ENCODE data around the gene ABCB8. TPM values are rescaled to one million over a fixed set of nuclear protein-coding genes. Genes with fewer than 3 reads are reported as not detected.
A peak's percentile ranks its signal among the peaks of the same experiment; 100 is the strongest.

Gene ABCB8
- total and polyA plus RNA-seq, 2 donors (not counting 3 experiments of a cell fraction or from before 2014, with no cell fraction given): 38.0 to 46.3 TPM

DNA sequence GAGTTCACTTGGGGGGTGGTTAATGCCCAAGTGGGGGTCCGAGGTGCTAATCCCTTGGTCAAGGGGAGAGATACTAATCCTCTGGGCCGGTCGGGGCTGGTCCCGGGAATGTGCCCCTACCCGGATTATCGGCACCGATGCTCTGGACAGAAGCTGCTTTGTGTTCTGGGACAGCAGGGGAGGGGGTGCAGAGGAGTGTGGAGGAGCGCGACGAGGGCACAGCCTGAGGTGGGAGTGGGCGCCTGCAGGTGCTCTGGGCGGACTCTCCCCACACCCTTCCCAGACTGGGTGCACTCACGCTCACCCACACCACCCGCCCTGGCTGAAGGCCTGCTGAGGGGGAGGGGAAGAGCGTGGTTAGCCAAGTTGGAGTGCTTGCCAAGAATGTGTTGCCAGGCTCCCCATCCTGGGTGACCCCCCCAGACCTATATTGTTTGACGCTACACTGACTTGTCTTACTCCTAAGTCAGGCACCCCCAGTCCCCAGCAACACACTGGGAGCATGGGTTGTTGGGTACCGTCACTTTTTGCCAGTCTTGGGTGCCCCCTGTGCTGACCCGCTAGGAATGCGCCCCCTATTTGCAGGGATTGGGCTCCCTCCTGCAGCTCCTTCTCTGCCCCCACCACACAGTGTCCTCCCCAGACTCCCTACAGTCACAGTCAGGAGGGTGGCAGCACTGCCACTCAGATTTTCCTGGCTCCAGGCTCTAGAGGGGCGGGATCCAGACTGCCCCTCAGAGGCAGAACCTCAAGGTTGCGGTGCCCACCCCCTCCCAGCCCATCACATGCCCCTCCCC is 32.4 kb downstream of the ABCB8 start:
- ChIA-PET CTCF (interaction anchor here (0.8 to 2.8 kb wide), 12 partner anchors 8 to 98 kb away, joined by 3 to 11 read pairs (median 4); partner anchors contain the start of genes ABCB8 and FASTK), POLR2A (interaction anchor here (0.7 to 1.5 kb wide), 2 partner anchors 9 to 22 kb away, joined by 4 to 7 read pairs; no protein-coding TSS in a partner anchor)
- peaks cover 3 to 16% of the 10 kb centered on the region in 2 experiments for H3K36me3 ChIP-seq (ENCODE audit: control insufficient read depth in 2 of 2, extremely low read depth in 1 of 2, insufficient read depth in 2 of 2, low read length in 2 of 2)
- H3K27me3 ChIP-seq (ENCODE audit: control insufficient read depth in 2 of 2, insufficient read depth in 2 of 2, low read length in 2 of 2): no peaks in the 10 kb centered on the region
- no peaks in the 10 kb centered on the region for H3K9me3 ChIP-seq (replicated peaks; ENCODE audit: control insufficient read depth, insufficient read depth, low read length)
- no peaks in the 10 kb centered on the region for H3K9me1 ChIP-seq (replicated peaks; ENCODE audit: control insufficient read depth, extremely low read depth, insufficient read depth, low read length)
- TF ChIP-seq, protein P1, sequence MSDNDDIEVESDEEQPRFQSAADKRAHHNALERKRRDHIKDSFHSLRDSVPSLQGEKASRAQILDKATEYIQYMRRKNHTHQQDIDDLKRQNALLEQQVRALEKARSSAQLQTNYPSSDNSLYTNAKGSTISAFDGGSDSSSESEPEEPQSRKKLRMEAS (IDR thresholded peaks at IDR 0.05; ENCODE audit: insufficient read depth, insufficient read length): no peak
- TF ChIP-seq POLR2A (IDR thresholded peaks at IDR 0.05; ENCODE audit: low read depth, low read length): no peak
- no peak for TF ChIP-seq MYC (IDR thresholded peaks at IDR 0.05; ENCODE audit: low read depth, low read length)
- TF ChIP-seq, protein P2, sequence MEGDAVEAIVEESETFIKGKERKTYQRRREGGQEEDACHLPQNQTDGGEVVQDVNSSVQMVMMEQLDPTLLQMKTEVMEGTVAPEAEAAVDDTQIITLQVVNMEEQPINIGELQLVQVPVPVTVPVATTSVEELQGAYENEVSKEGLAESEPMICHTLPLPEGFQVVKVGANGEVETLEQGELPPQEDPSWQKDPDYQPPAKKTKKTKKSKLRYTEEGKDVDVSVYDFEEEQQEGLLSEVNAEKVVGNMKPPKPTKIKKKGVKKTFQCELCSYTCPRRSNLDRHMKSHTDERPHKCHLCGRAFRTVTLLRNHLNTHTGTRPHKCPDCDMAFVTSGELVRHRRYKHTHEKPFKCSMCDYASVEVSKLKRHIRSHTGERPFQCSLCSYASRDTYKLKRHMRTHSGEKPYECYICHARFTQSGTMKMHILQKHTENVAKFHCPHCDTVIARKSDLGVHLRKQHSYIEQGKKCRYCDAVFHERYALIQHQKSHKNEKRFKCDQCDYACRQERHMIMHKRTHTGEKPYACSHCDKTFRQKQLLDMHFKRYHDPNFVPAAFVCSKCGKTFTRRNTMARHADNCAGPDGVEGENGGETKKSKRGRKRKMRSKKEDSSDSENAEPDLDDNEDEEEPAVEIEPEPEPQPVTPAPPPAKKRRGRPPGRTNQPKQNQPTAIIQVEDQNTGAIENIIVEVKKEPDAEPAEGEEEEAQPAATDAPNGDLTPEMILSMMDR (IDR thresholded peaks at IDR 0.05; ENCODE audit: extremely low read depth in 1 of 2, insufficient read depth in 1 of 2, low read depth in 1 of 2, low read length in 2 of 2): peak in 1 of 2 donors; percentile 13
- peak; percentile 32 for DNase-seq (ENCODE audit: low read depth, low spot score)
- peaks cover 34% of the 10 kb centered on the region for H3K79me2 ChIP-seq (ENCODE audit: control insufficient read depth, insufficient read depth, low read length)
- peak overlapping the region; percentile 22 for H3K27ac ChIP-seq (ENCODE audit: insufficient read depth, low read depth, low read length)
- H3K9ac ChIP-seq (replicated peaks; ENCODE audit: extremely low read depth, insufficient read depth, low read length): peak overlapping the region; percentile 70
- peak overlapping the region; percentile 80 for H3K4me2 ChIP-seq (ENCODE audit: insufficient read depth, low read length)
- no TSS peak for BruUV-seq (replicated peaks)
- FAIRE-seq: peak; percentile 63
- intact Hi-C loops (cut with micrococcal nuclease): loop anchor here (1.0 kb wide), 1 partner anchor 51 kb away; no protein-coding TSS in a partner anchor
- no peak overlapping the region for H2AFZ ChIP-seq (ENCODE audit: low read depth, low read length)
- H3K4me3 ChIP-seq (replicated peaks in 1 of 3; ENCODE audit: insufficient read depth in 1 of 3, low read depth in 1 of 3, low read length in 3 of 3): peak overlapping the region; percentile 66 to 83 (median 78)
- dilution Hi-C loops (cut with MboI; ENCODE audit: extremely low pct_ligation_motif_present, low sequenced_read_pairs): no loop called here
- H3K4me1 ChIP-seq (ENCODE audit: control insufficient read depth, extremely low read depth, insufficient read depth, low read length): peaks cover 29% of the 10 kb centered on the region
- H4K20me1 ChIP-seq (replicated peaks; ENCODE audit: control insufficient read depth, extremely low read depth, insufficient read depth, low read length): no peaks in the 10 kb centered on the region

Measured in endothelial cell of umbilical vein (primary cell).